ENCODE measurements around the gene OLA1. TPM values are rescaled to one million over a fixed set of nuclear protein-coding genes. Genes with fewer than 3 reads are reported as not detected.

Gene OLA1
- total and polyA plus RNA-seq, 2 of the 13 experiments (the other 11 are each of a cell fraction or from before 2014, with no cell fraction given) = 153 to 241 TPM

DNA sequence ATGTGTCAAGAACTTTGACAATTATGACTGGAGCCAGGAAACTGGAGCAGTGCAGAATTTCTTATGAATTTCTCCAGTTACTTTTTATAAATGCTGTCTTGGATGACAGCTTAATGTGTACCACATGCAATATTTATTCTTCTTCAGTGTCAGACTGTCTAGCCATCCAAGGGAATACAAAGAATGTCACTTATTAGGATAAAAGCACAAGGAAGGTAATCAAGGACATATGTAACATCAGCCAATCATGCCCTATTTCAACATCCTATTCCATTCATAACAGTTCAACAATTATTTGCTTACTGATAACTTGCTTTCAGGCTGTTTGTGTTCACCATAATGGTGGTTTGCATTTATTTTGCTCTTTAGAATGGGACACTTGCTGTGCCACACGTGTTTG lies 139.8 kb downstream of the OLA1 start:
- Histone ChIP-seq H3K27ac (ENCODE audit: extremely low read length, insufficient read depth, low read length) (no peak overlapping the region), H3K79me2 (ENCODE audit: insufficient read depth, low read length) (no peaks in the 10 kb centered on the region), H3K27me3 (ENCODE audit: control insufficient read depth in 1 of 2, insufficient read depth in 2 of 2, low read length in 2 of 2) (no peaks in the 10 kb centered on the region), H4K20me1 (ENCODE audit: insufficient read depth, low read length) (no peaks in the 10 kb centered on the region), H3K4me1 (ENCODE audit: insufficient read depth, low read length) (peaks cover 8% of the 10 kb centered on the region), H3K36me3 (replicated peaks in 1 of 2; ENCODE audit: control insufficient read depth in 1 of 2, insufficient read depth in 2 of 2, low read length in 2 of 2) (no peaks in the 10 kb centered on the region; a peak in 1 of 5 replicates), H2AFZ (ENCODE audit: low read length) (no peak overlapping the region), H3K9me3 (ENCODE audit: low read length) (no peaks in the 10 kb centered on the region), H3K4me2 (ENCODE audit: low read depth, low read length) (no peak overlapping the region), H3K9ac (ENCODE audit: insufficient read depth, low read depth, low read length) (no peak overlapping the region), H3K4me3 (replicated peaks in 1 of 3; ENCODE audit: insufficient read depth in 1 of 3, low read depth in 2 of 3, low read length in 3 of 3) (no peak overlapping the region)
- peak; percentile 70 for DNase-seq (ENCODE audit: low spot score)
- ATAC-seq = peak; percentile 41; the same call in 1 of the 3 replicates
- ChIA-PET CTCF (ENCODE audit: low intra/inter-chr PET ratio, low total read pairs) (no interaction called here), POLR2A (no interaction called here)
- in situ Hi-C loops (cut with HindIII; ENCODE audit: extremely low pct_ligation_motif_present, low pct_unique_long_range_greater_than_20kb) = no loop called here
- no peak for FAIRE-seq
- no TSS peak for BruUV-seq (replicated peaks)
- 58% methylated on average over 1 of the region's 1 CpG for WGBS (ENCODE audit: low lambda C conversion rate)
- intact Hi-C loops (cut with micrococcal nuclease; ENCODE audit: unreplicated experiment) = no loop called here
- TF ChIP-seq TBX3 (IDR thresholded peaks at IDR 0.05; ENCODE audit: borderline replicate concordance) (no peak), ISX (CRISPR knock-in tag; conservative IDR thresholded peaks at IDR 0.05) (no peak), PRMT3 (CRISPR knock-in tag; IDR thresholded peaks at IDR 0.05; ENCODE audit: borderline replicate concordance, low read depth) (no peak), SOX6 (IDR thresholded peaks at IDR 0.05) (no peak), SOX6 (CRISPR knock-in tag; IDR thresholded peaks at IDR 0.05) (peak; percentile 62; the same call in 1 of the 2 replicates), ZSCAN29 (CRISPR knock-in tag; conservative IDR thresholded peaks at IDR 0.05) (no peak), SOX13 (IDR thresholded peaks at IDR 0.05) (no peak), SOX13 (CRISPR knock-in tag; conservative IDR thresholded peaks at IDR 0.05 in 1 of 2, IDR thresholded peaks at IDR 0.05 in 1 of 2) (peak in 1 of 2 experiments; percentile 67; a peak in 2 of 4 replicates), CEBPG (CRISPR knock-in tag; IDR thresholded peaks at IDR 0.05) (peak; percentile 53), SAP130 (CRISPR knock-in tag; IDR thresholded peaks at IDR 0.05; ENCODE audit: low read depth) (0 out of 2 replicates have a peak, but pooled peaks have one; percentile 17), FOXP4 (CRISPR knock-in tag; IDR thresholded peaks at IDR 0.05) (peak; percentile 40; the same call in 1 of the 2 replicates), BCL6 (CRISPR knock-in tag; IDR thresholded peaks at IDR 0.05) (peak; percentile 79), HDAC2 (CRISPR knock-in tag; IDR thresholded peaks at IDR 0.05) (0 out of 2 replicates have a peak, but pooled peaks have one; percentile 23), ZNF101 (CRISPR knock-in tag; IDR thresholded peaks at IDR 0.05; ENCODE audit: borderline replicate concordance, low read depth) (no peak), POGZ (CRISPR knock-in tag; IDR thresholded peaks at IDR 0.05) (0 out of 2 replicates have a peak, but pooled peaks have one; percentile 20), NCOA2 (CRISPR knock-in tag; IDR thresholded peaks at IDR 0.05) (0 out of 2 replicates have a peak, but pooled peaks have one; percentile 27), CEBPB (IDR thresholded peaks at IDR 0.05; ENCODE audit: borderline replicate concordance, low read depth, low read length) (0 out of 2 replicates have a peak, but pooled peaks have one; percentile 35), FOXA3 (CRISPR knock-in tag; IDR thresholded peaks at IDR 0.05) (peak; percentile 37; the same call in 1 of the 2 replicates), GATAD2A (CRISPR knock-in tag; IDR thresholded peaks at IDR 0.05) (peak; percentile 25; the same call in 1 of the 2 replicates), ISL2 (CRISPR knock-in tag; IDR thresholded peaks at IDR 0.05) (0 out of 2 replicates have a peak, but pooled peaks have one; percentile 51), FOXA1 (IDR thresholded peaks at IDR 0.05) (no peak), FOXA1 (CRISPR knock-in tag; IDR thresholded peaks at IDR 0.05) (peak; percentile 73)
- TF ChIP-seq, protein P1, sequence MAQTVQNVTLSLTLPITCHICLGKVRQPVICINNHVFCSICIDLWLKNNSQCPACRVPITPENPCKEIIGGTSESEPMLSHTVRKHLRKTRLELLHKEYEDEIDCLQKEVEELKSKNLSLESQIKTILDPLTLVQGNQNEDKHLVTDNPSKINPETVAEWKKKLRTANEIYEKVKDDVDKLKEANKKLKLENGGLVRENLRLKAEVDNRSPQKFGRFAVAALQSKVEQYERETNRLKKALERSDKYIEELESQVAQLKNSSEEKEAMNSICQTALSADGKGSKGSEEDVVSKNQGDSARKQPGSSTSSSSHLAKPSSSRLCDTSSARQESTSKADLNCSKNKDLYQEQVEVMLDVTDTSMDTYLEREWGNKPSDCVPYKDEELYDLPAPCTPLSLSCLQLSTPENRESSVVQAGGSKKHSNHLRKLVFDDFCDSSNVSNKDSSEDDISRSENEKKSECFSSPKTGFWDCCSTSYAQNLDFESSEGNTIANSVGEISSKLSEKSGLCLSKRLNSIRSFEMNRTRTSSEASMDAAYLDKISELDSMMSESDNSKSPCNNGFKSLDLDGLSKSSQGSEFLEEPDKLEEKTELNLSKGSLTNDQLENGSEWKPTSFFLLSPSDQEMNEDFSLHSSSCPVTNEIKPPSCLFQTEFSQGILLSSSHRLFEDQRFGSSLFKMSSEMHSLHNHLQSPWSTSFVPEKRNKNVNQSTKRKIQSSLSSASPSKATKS (CRISPR knock-in tag; IDR thresholded peaks at IDR 0.05) = no peak
- TF ChIP-seq, protein P2, sequence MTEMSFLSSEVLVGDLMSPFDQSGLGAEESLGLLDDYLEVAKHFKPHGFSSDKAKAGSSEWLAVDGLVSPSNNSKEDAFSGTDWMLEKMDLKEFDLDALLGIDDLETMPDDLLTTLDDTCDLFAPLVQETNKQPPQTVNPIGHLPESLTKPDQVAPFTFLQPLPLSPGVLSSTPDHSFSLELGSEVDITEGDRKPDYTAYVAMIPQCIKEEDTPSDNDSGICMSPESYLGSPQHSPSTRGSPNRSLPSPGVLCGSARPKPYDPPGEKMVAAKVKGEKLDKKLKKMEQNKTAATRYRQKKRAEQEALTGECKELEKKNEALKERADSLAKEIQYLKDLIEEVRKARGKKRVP (CRISPR knock-in tag; IDR thresholded peaks at IDR 0.05) = peak in 1 of 2 experiments; percentile 75; a peak in 2 of 4 replicates

Measured in HepG2 (cell line).